Smooth muscle cell (in vitro differentiated cells): Measurements from ENCODE around the gene SMIM10L1. TPM values are rescaled to one million over a fixed set of nuclear protein-coding genes. Genes with fewer than 3 reads are reported as not detected.

Experiments
- DNase-seq: peaks from one replicate; lab custom pipeline; 2025; ENCODE audit not compliant: unreplicated experiment; lab: John Stamatoyannopoulos, UW
- H2AFZ ChIP-seq: fragments of 200-600 bp; sonication (generic); 2 replicates; pipeline ENCODE4 v1.6.0; 2016; ENCODE audit warnings: antibody characterized with exemption, low read depth, mild to moderate bottlenecking
- H3F3A ChIP-seq: fragments of 200-600 bp; sonication (generic); 2 replicates; pipeline ENCODE4 v1.6.0; 2017; ENCODE audit warnings: antibody characterized with exemption, low read depth
- H3K27ac ChIP-seq: fragments of 200-600 bp; sonication (generic); 2 replicates; pipeline ENCODE4 v1.5.1; 2016; ENCODE audit warnings: low read depth, mild to moderate bottlenecking
- H3K27me3 ChIP-seq: fragments of 200-600 bp; sonication (generic); 2 replicates; pipeline ENCODE4 v1.6.1; 2016; ENCODE audit warnings: low read depth, mild to moderate bottlenecking
- H3K36me3 ChIP-seq: fragments of 200-600 bp; sonication (generic); 2 replicates; pipeline ENCODE4 v1.5.1; 2016; ENCODE audit warnings: low read depth
- H3K4me1 ChIP-seq: fragments of 200-600 bp; sonication (generic); 2 replicates; pipeline ENCODE4 v1.5.1; 2016; ENCODE audit warnings: low read depth
- H3K4me2 ChIP-seq: fragments of 200-600 bp; sonication (generic); 2 replicates; pipeline ENCODE4 v1.6.0; 2016; ENCODE audit warnings: mild to moderate bottlenecking
- H3K4me3 ChIP-seq: fragments of 200-600 bp; sonication (generic); 2 replicates; pipeline ENCODE4 v1.5.1; 2016; ENCODE audit warnings: mild to moderate bottlenecking
- H3K79me2 ChIP-seq: fragments of 200-600 bp; sonication (generic); 2 replicates; pipeline ENCODE4 v1.6.0; 2016; ENCODE audit warnings: low read depth, mild to moderate bottlenecking
- H3K9ac ChIP-seq: fragments of 200-600 bp; sonication (generic); 2 replicates; pipeline ENCODE4 v1.6.0; 2016; ENCODE audit warnings: low read depth
- H3K9me3 ChIP-seq: fragments of 200-600 bp; sonication (generic); replicated peaks from 2 replicates; pipeline ENCODE4 v1.5.1; 2016; ENCODE audit warnings: low read depth
- H4K20me1 ChIP-seq: fragments of 200-600 bp; sonication (generic); 2 replicates; pipeline ENCODE4 v1.6.0; 2016; ENCODE audit warnings: low read depth
- CTCF ChIP-seq: fragments of 200-600 bp; sonication (generic); IDR thresholded peaks from 2 replicates; pipeline ENCODE4 v1.5.1; 2017; ENCODE audit warnings: borderline replicate concordance, mild to moderate bottlenecking, antibody characterized with exemption; ENCODE audit not compliant: insufficient read depth, poor library complexity, severe bottlenecking
- WGBS: methylation state at CpG from one replicate; pipeline ENCODE4 v1.1.7; 2016; ENCODE audit warnings: low lambda C conversion rate; 5-methylcytosine and 5-hydroxymethylcytosine counted together
- polyA plus RNA-seq: library from polyadenylated mRNA; unstranded; fragments of >200 nt; fragmentation: Nextera tagmentation; extraction: Ambion mirVana; gene quantifications from 2 replicates; pipeline ENCODE4 v1.2.1, GENCODE V29; 2016
- total RNA-seq: library from RNA; depleted of rRNA; stranded (reverse); fragments of >200 nt; gene quantifications from 2 replicates; pipeline ENCODE4 v1.2.3, GENCODE V29; 2014

Gene SMIM10L1
- total RNA-seq, result 9.5 and 10.7 TPM in 2 replicates
- 9.4 and 11.1 TPM in 2 replicates for polyA plus RNA-seq

- Histone ChIP-seq H3K27ac (peak within 1 kb of the TSS; percentile 96), H3K79me2 (peaks cover 77% of the 10 kb centered on the region), H2AFZ (peak within 1 kb of the TSS; percentile 68), H3K4me2 (peak within 1 kb of the TSS; percentile 90), H3K36me3 (no peaks in the 10 kb centered on the region), H4K20me1 (peaks cover 30% of the 10 kb centered on the region), H3K9me3 (no peaks in the 10 kb centered on the region), H3K9ac (peak within 1 kb of the TSS; percentile 95), H3K4me1 (peaks cover 17% of the 10 kb centered on the region), H3K27me3 (no peaks in the 10 kb centered on the region), H3K4me3 (peak within 1 kb of the TSS; percentile 67), H3F3A (no peaks in the 10 kb centered on the region)
- TF ChIP-seq CTCF, result no peak
- DNase-seq, result peak; percentile 58
- under 1% methylated on average over 69 of the region's 70 CpGs for whole genome bisulfite sequencing
Measured at GRCh38 chr12:11171145-11171968, at the start of gene SMIM10L1. TSS of gene SMIM10L1 (plus strand) at chr12:11171194. CDS start at chr12:11171357, 163 bp downstream.

- Histone ChIP-seq H3K9ac (no peak overlapping the region), H3K36me3 (peaks cover 3% of the 10 kb centered on the region), H3K27me3 (no peaks in the 10 kb centered on the region), H3K79me2 (peaks cover 89% of the 10 kb centered on the region), H3K4me1 (no peaks in the 10 kb centered on the region), H3K4me2 (no peak overlapping the region), H4K20me1 (peaks cover 45% of the 10 kb centered on the region), H3K4me3 (no peak overlapping the region), H3K27ac (no peak overlapping the region), H3K9me3 (no peaks in the 10 kb centered on the region), H2AFZ (no peak overlapping the region), H3F3A (no peaks in the 10 kb centered on the region)
- no peak for TF ChIP-seq CTCF
- DNase-seq, result no peak
- WGBS, result 97% methylated on average over 3 of the region's 3 CpGs
Measured at GRCh38 chr12:11130382-11130781, 40.6 kb upstream of the SMIM10L1 start.

- TF ChIP-seq CTCF, result no peak
- no peaks in the 10 kb centered on the region for H3K27me3 ChIP-seq
- H3K4me3 ChIP-seq, result no peak overlapping the region
- peaks cover 3% of the 10 kb centered on the region for H3K36me3 ChIP-seq
- no peaks in the 10 kb centered on the region for H3F3A ChIP-seq
- no peaks in the 10 kb centered on the region for H3K9me3 ChIP-seq
- peaks cover 89% of the 10 kb centered on the region for H3K79me2 ChIP-seq
- H3K27ac ChIP-seq, result no peak overlapping the region
- peaks cover 51% of the 10 kb centered on the region for H4K20me1 ChIP-seq
- no peak overlapping the region for H3K9ac ChIP-seq
- H3K4me2 ChIP-seq, result no peak overlapping the region
- DNase-seq, result no peak
- H3K4me1 ChIP-seq, result no peaks in the 10 kb centered on the region
- WGBS, result 37% methylated on average over 2 of the region's 2 CpGs
- H2AFZ ChIP-seq, result no peak overlapping the region
Measured at GRCh38 chr12:11130999-11131398, 40.0 kb upstream of the SMIM10L1 start.
